HepG2 (cell line): ENCODE results near the gene GEMIN4. TPM values are rescaled to one million over a fixed set of nuclear protein-coding genes. Genes with fewer than 3 reads are reported as not detected.

Experiments
- CHD4 ChIP-seq: fragments of 200-600 bp; sonication (generic); IDR thresholded peaks from 2 replicates; pipeline ENCODE4 v1.7.0; 2017; ENCODE audit warnings: mild to moderate bottlenecking, low read length, borderline replicate concordance
- NR1H2 ChIP-seq: sonication (generic); formaldehyde crosslinking; IDR thresholded peaks from 2 replicates; pipeline ENCODE4 v1.8.1; 2022; ENCODE audit warnings: low read depth, missing genetic modification reagents, borderline replicate concordance
- NRL ChIP-seq: sonication (generic); formaldehyde crosslinking; IDR thresholded peaks from 2 replicates; pipeline ENCODE4 v1.5.0; 2020; ENCODE audit warnings: missing genetic modification reagents, mild to moderate bottlenecking, moderate library complexity, borderline replicate concordance
- REXO4 ChIP-seq: sonication (generic); formaldehyde crosslinking; IDR thresholded peaks from 2 replicates; pipeline ENCODE4 v1.8.0; 2022; ENCODE audit warnings: missing genetic modification reagents, mild to moderate bottlenecking, borderline replicate concordance
- ZNF235 ChIP-seq: sonication (generic); formaldehyde crosslinking; IDR thresholded peaks from 2 replicates; pipeline ENCODE4 v1.8.1; 2023; ENCODE audit warnings: mild to moderate bottlenecking, missing genetic modification reagents, borderline replicate concordance
- ZNF607 ChIP-seq: sonication (generic); formaldehyde crosslinking; IDR thresholded peaks from 2 replicates; pipeline ENCODE4 v1.5.1; 2020; ENCODE audit warnings: missing genetic modification reagents, mild to moderate bottlenecking, borderline replicate concordance
- ZNF775 ChIP-seq: sonication (generic); formaldehyde crosslinking; IDR thresholded peaks from 2 replicates; pipeline ENCODE4 v1.4.0; 2020; ENCODE audit warnings: missing genetic modification reagents, mild to moderate bottlenecking, moderate library complexity, borderline replicate concordance
- polyA plus RNA-seq, 8 experiments: library from polyadenylated mRNA; depleted of rRNA in 3 of 8; stranded (reverse) in 7 of 8; unstranded in 1 of 8; fragments of >200 nt; fragmentation: Illumina TruSeq in 4 of 8; extraction: Trizol in 4 of 8; gene quantifications; 2 replicates each; pipeline versions ENCODE4 v1.2.1 to v1.2.3, GENCODE V29; 2011 to 2016; ENCODE audit warnings: low read depth in 4 of 8, missing spikeins in 1 of 8, mixed read lengths in 1 of 8; ENCODE audit not compliant: insufficient read depth in 1 of 8
- total RNA-seq, 5 experiments: library from RNA; depleted of rRNA; stranded (reverse); fragments of >200 nt; fragmentation: Illumina TruSeq; extraction: Trizol; gene quantifications; 2 replicates each; pipeline ENCODE4 v1.2.3, GENCODE V29; 2016; ENCODE audit warnings: low read depth in 1 of 5
- TF ChIP-seq, protein P1 (sequence below): sonication (generic); formaldehyde crosslinking; IDR thresholded peaks from one replicate; pipeline ENCODE4 v1.5.1; 2020; ENCODE audit warnings: mild to moderate bottlenecking, missing genetic modification reagents; ENCODE audit errors: not compliant biosample characterization
- TF ChIP-seq, protein P2 (sequence below): sonication (generic); formaldehyde crosslinking; IDR thresholded peaks from 2 replicates; pipeline ENCODE4 v1.5.0; 2020; ENCODE audit warnings: mild to moderate bottlenecking, missing genetic modification reagents, moderate library complexity
- TF ChIP-seq, protein P3 (sequence below): IDR thresholded peaks from 2 replicates; pipeline ENCODE4 v1.6.1; 2016
- TF ChIP-seq, protein P4 (sequence below): IDR thresholded peaks from 2 replicates; pipeline ENCODE4 v1.6.1; 2012; ENCODE audit warnings: low read length, improper control_type of control experiment

The GEMIN4 gene
- total and polyA plus RNA-seq, 2 of the 13 experiments (the other 11 are each of a cell fraction or from before 2014, with no cell fraction given): 10.8 to 22.7 TPM

DNA sequence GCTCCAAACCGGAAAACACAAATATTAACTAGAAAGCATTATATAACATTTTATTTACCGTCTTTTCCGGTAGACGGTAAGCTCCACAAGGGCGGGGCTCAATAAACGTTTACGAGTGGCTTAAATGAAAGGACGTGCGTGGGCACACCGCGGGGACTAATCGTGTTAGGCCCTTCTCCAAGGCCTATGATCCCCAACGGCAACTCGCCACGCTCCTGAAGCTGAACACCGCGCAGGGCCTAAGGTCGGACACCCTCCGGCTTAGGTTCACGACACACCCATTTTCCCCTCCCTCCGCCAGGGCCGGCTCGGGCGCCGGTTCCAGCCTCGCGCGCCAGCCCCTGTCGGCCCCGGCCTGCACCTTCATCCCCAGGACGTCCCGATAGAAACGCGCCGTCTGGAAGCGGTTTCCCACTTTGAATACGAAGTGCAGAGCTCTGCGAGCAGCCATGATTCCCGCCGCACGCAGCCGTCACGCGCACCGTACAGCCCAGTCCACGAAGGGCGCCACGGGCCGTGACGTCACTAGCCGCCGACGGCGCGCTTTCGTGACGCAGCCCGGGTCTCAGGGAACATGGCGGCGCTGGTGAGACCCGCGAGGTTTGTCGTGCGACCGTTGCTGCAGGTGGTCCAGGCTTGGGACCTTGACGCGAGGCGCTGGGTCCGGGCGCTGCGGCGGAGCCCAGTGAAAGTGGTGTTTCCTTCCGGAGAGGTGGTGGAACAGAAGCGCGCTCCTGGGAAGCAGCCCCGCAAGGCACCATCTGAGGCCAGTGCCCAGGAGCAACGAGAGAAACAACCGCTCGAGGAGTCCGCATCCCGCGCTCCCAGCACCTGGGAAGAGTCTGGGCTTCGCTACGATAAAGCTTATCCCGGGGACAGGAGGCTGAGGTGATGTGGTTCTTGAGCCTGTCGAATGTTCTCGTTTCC, 30.0 kb upstream of the GEMIN4 start, which contains the start of the genes GLOD4 and MRM3 (continued):
- TF ChIP-seq, protein P1, sequence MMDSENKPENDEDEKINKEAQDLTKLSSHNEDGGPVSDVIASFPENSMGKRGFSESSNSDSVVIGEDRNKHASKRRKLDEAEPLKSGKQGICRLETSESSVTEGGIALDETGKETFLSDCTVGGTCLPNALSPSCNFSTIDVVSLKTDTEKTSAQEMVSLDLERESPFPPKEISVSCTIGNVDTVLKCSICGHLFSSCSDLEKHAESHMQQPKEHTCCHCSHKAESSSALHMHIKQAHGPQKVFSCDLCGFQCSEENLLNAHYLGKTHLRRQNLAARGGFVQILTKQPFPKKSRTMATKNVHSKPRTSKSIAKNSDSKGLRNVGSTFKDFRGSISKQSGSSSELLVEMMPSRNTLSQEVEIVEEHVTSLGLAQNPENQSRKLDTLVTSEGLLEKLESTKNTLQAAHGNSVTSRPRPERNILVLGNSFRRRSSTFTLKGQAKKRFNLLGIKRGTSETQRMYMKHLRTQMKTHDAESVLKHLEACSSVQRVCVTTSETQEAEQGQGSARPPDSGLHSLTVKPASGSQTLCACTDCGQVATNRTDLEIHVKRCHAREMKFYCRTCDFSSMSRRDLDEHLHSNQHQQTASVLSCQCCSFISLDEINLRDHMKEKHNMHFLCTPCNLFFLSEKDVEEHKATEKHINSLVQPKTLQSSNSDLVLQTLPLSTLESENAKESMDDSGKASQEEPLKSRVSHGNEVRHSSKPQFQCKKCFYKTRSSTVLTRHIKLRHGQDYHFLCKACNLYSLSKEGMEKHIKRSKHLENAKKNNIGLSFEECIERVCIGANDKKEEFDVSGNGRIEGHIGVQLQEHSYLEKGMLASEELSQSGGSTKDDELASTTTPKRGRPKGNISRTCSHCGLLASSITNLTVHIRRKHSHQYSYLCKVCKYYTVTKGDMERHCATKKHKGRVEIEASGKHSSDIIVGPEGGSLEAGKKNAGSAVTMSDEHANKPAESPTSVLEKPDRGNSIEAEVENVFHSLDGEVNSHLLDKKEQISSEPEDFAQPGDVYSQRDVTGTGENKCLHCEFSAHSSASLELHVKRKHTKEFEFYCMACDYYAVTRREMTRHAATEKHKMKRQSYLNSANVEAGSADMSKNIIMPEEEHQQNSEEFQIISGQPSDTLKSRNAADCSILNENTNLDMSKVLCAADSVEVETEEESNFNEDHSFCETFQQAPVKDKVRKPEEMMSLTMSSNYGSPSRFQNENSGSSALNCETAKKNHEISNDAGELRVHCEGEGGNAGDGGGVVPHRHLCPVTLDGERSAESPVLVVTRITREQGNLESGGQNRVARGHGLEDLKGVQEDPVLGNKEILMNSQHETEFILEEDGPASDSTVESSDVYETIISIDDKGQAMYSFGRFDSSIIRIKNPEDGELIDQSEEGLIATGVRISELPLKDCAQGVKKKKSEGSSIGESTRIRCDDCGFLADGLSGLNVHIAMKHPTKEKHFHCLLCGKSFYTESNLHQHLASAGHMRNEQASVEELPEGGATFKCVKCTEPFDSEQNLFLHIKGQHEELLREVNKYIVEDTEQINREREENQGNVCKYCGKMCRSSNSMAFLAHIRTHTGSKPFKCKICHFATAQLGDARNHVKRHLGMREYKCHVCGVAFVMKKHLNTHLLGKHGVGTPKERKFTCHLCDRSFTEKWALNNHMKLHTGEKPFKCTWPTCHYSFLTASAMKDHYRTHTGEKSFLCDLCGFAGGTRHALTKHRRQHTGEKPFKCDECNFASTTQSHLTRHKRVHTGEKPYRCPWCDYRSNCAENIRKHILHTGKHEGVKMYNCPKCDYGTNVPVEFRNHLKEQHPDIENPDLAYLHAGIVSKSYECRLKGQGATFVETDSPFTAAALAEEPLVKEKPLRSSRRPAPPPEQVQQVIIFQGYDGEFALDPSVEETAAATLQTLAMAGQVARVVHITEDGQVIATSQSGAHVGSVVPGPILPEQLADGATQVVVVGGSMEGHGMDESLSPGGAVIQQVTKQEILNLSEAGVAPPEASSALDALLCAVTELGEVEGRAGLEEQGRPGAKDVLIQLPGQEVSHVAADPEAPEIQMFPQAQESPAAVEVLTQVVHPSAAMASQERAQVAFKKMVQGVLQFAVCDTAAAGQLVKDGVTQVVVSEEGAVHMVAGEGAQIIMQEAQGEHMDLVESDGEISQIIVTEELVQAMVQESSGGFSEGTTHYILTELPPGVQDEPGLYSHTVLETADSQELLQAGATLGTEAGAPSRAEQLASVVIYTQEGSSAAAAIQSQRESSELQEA: peak; percentile 80
- TF ChIP-seq, protein P2, sequence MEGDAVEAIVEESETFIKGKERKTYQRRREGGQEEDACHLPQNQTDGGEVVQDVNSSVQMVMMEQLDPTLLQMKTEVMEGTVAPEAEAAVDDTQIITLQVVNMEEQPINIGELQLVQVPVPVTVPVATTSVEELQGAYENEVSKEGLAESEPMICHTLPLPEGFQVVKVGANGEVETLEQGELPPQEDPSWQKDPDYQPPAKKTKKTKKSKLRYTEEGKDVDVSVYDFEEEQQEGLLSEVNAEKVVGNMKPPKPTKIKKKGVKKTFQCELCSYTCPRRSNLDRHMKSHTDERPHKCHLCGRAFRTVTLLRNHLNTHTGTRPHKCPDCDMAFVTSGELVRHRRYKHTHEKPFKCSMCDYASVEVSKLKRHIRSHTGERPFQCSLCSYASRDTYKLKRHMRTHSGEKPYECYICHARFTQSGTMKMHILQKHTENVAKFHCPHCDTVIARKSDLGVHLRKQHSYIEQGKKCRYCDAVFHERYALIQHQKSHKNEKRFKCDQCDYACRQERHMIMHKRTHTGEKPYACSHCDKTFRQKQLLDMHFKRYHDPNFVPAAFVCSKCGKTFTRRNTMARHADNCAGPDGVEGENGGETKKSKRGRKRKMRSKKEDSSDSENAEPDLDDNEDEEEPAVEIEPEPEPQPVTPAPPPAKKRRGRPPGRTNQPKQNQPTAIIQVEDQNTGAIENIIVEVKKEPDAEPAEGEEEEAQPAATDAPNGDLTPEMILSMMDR (CRISPR knock-in tag): peak; percentile 60
- no peak for TF ChIP-seq ZNF235 (CRISPR knock-in tag)
- TF ChIP-seq NRL (CRISPR knock-in tag): peak; percentile 77; the same call in 1 of the 2 replicates
- TF ChIP-seq CHD4: no peak
- TF ChIP-seq ZNF775 (CRISPR knock-in tag): 0 out of 2 replicates have a peak, but pooled peaks have one; percentile 53
- no peak; the same call in 1 of the 2 replicates for TF ChIP-seq ZNF607
- TF ChIP-seq NR1H2 (CRISPR knock-in tag): 0 out of 2 replicates have a peak, but pooled peaks have one; percentile 20
- TF ChIP-seq, protein P3, sequence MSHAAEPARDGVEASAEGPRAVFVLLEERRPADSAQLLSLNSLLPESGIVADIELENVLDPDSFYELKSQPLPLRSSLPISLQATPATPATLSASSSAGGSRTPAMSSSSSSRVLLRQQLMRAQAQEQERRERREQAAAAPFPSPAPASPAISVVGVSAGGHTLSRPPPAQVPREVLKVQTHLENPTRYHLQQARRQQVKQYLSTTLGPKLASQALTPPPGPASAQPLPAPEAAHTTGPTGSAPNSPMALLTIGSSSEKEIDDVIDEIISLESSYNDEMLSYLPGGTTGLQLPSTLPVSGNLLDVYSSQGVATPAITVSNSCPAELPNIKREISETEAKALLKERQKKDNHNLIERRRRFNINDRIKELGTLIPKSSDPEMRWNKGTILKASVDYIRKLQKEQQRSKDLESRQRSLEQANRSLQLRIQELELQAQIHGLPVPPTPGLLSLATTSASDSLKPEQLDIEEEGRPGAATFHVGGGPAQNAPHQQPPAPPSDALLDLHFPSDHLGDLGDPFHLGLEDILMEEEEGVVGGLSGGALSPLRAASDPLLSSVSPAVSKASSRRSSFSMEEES (CRISPR knock-in tag): peak; percentile 92
- no peak for TF ChIP-seq REXO4 (CRISPR knock-in tag)
- TF ChIP-seq, protein P4, sequence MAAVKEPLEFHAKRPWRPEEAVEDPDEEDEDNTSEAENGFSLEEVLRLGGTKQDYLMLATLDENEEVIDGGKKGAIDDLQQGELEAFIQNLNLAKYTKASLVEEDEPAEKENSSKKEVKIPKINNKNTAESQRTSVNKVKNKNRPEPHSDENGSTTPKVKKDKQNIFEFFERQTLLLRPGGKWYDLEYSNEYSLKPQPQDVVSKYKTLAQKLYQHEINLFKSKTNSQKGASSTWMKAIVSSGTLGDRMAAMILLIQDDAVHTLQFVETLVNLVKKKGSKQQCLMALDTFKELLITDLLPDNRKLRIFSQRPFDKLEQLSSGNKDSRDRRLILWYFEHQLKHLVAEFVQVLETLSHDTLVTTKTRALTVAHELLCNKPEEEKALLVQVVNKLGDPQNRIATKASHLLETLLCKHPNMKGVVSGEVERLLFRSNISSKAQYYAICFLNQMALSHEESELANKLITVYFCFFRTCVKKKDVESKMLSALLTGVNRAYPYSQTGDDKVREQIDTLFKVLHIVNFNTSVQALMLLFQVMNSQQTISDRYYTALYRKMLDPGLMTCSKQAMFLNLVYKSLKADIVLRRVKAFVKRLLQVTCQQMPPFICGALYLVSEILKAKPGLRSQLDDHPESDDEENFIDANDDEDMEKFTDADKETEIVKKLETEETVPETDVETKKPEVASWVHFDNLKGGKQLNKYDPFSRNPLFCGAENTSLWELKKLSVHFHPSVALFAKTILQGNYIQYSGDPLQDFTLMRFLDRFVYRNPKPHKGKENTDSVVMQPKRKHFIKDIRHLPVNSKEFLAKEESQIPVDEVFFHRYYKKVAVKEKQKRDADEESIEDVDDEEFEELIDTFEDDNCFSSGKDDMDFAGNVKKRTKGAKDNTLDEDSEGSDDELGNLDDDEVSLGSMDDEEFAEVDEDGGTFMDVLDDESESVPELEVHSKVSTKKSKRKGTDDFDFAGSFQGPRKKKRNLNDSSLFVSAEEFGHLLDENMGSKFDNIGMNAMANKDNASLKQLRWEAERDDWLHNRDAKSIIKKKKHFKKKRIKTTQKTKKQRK: no peak
